ENCODE results near the gene HSD17B11. TPM values are rescaled to one million over a fixed set of nuclear protein-coding genes. Genes with fewer than 3 reads are reported as not detected.

The HSD17B11 gene
- total and polyA plus RNA-seq, 2 of the 8 experiments (the other 6 are each of a cell fraction or from before 2014, with no cell fraction given): 6.0 to 9.0 TPM

- no peaks in the 10 kb centered on the region for H4K20me1 ChIP-seq (replicated peaks in 1 of 2; ENCODE audit: control insufficient read depth in 1 of 2, insufficient read depth in 2 of 2, low read length in 2 of 2)
- no peaks in the 10 kb centered on the region for H3K79me2 ChIP-seq (ENCODE audit: control insufficient read depth in 1 of 2, insufficient read depth in 2 of 2, low read length in 2 of 2)
- H3K14ac ChIP-seq (ENCODE audit: insufficient read length): no peak overlapping the region
- no peak overlapping the region for H3K18ac ChIP-seq (ENCODE audit: extremely low read depth, low read length)
- H2AK5ac ChIP-seq (ENCODE audit: low read depth, low read length): no peak overlapping the region
- FAIRE-seq (no peak), DNase-seq (ENCODE audit: low read depth in 1 of 2, low spot score in 2 of 2) (no peak)
- no peak overlapping the region for H2BK15ac ChIP-seq (ENCODE audit: low read length)
- H3K56ac ChIP-seq (replicated peaks; ENCODE audit: insufficient read length, low read depth, low read length): no peak overlapping the region
- H2BK20ac ChIP-seq (ENCODE audit: low read length): no peak overlapping the region
- no peak overlapping the region for H3K9ac ChIP-seq (replicated peaks in 1 of 4; ENCODE audit: extremely low read depth in 1 of 4, low read depth in 3 of 4, low read length in 3 of 4)
- no peak overlapping the region for H4K5ac ChIP-seq (ENCODE audit: insufficient read length, low read depth, low read length)
- no peak overlapping the region for H3K27ac ChIP-seq (ENCODE audit: low read depth, low read length)
- no peak overlapping the region for H2BK5ac ChIP-seq (ENCODE audit: low read depth, low read length)
- H4K8ac ChIP-seq (ENCODE audit: extremely low read depth, insufficient read depth, low read length): no peak overlapping the region
- H3K4me1 ChIP-seq (replicated peaks in 1 of 4; ENCODE audit: control insufficient read depth in 3 of 4, insufficient read depth in 4 of 4, low read length in 3 of 4): peaks cover 0 to 4% (median 0%) of the 10 kb centered on the region in 4 experiments; a peak in 2 of 7 replicates
- H3K4me2 ChIP-seq (ENCODE audit: insufficient read depth in 1 of 2, low read depth in 2 of 2, low read length in 2 of 2): no peak overlapping the region
- H2BK120ac ChIP-seq (replicated peaks; ENCODE audit: low read depth, low read length): no peak overlapping the region
- no peaks in the 10 kb centered on the region for H3K27me3 ChIP-seq (replicated peaks in 1 of 4; ENCODE audit: control insufficient read depth in 3 of 4, extremely low read depth in 1 of 4, insufficient read depth in 3 of 4, low read length in 3 of 4)
- H3K36me3 ChIP-seq (ENCODE audit: control insufficient read depth in 2 of 4, insufficient read depth in 4 of 4, low read length in 3 of 4): no peaks in the 10 kb centered on the region
- no peak overlapping the region for H2BK12ac ChIP-seq (ENCODE audit: low read depth, low read length)
- no peak overlapping the region for H2AFZ ChIP-seq (ENCODE audit: low read length)
- H4K91ac ChIP-seq (replicated peaks; ENCODE audit: insufficient read length, low read length): no peak overlapping the region
- POLR2A ChIA-PET (ENCODE audit: partially characterized antibody): no interaction called here
- H3K23ac ChIP-seq (ENCODE audit: insufficient read length): no peak overlapping the region
- H3K9me3 ChIP-seq (ENCODE audit: insufficient read depth in 2 of 2, low read depth in 1 of 2, low read length in 1 of 2): no peaks in the 10 kb centered on the region
- no peaks in the 10 kb centered on the region for H3K79me1 ChIP-seq (ENCODE audit: low read depth, low read length)
- no peak overlapping the region for H3K4me3 ChIP-seq (ENCODE audit: extremely low read depth in 1 of 4, insufficient read depth in 2 of 4, low read depth in 3 of 4, low read length in 4 of 4)
- no peaks in the 10 kb centered on the region for H3K23me2 ChIP-seq (ENCODE audit: low read depth, low read length)
- CTCF ChIA-PET (ENCODE audit: partially characterized antibody): interaction anchor here (1.0 to 1.5 kb wide), 3 partner anchors 12 to 56 kb away, joined by 3 to 4 read pairs (median 3); no protein-coding TSS in a partner anchor
- no peak overlapping the region for H3K4ac ChIP-seq (replicated peaks; ENCODE audit: insufficient read length, low read depth, low read length)
- 91% methylated on average over 3 of the region's 3 CpGs; no CpG with 5 or more reads in 1 of the 2 experiments for WGBS, 2 experiments (ENCODE audit: extremely low coverage in 1 of 2, insufficient coverage in 1 of 2, insufficient read length in 1 of 2, insufficient replicate concordance in 2 of 2, low coverage in 1 of 2, low lambda C conversion rate in 2 of 2, missing lambda C conversion rate in 1 of 2)
- TF ChIP-seq FOSL1 (IDR thresholded peaks at IDR 0.05; ENCODE audit: insufficient read depth, low read depth, low read length): no peak
- TF ChIP-seq USF2 (IDR thresholded peaks at IDR 0.05; ENCODE audit: low read length): no peak
- no peak for TF ChIP-seq TAF7 (optimal IDR thresholded peaks at IDR 0.05; ENCODE audit: borderline replicate concordance, low read depth, low read length)
- no peak for TF ChIP-seq SAP30 (IDR thresholded peaks at IDR 0.05; ENCODE audit: insufficient read depth, insufficient replicate concordance, low read length)
- TF ChIP-seq KDM1A (IDR thresholded peaks at IDR 0.05; ENCODE audit: borderline replicate concordance, low read length): no peak
- no peak for TF ChIP-seq GTF2F1 (IDR thresholded peaks at IDR 0.05; ENCODE audit: borderline replicate concordance, low read depth, low read length)
- no peak for TF ChIP-seq CREB1 (IDR thresholded peaks at IDR 0.05)
- TF ChIP-seq BRCA1 (IDR thresholded peaks at IDR 0.05; ENCODE audit: low read depth, low read length): no peak
- TF ChIP-seq MAX (IDR thresholded peaks at IDR 0.05): no peak
- no peak for TF ChIP-seq CHD1 (IDR thresholded peaks at IDR 0.05; ENCODE audit: low read depth, low read length)
- no peak for TF ChIP-seq KDM5A (IDR thresholded peaks at IDR 0.05; ENCODE audit: low read length)
- TF ChIP-seq NRF1 (IDR thresholded peaks at IDR 0.05; ENCODE audit: low read depth, low read length): no peak
Measured at GRCh38 chr4:87409420-87409939, 18.5 kb upstream of the HSD17B11 start.

Data from H1 (cell line).